Fibroblast of peridontal ligament (primary cell): Measurements from ENCODE around the gene ZBTB12.

Source experiments
- DNase-seq: peaks from one replicate; pipeline ENCODE4 v3.0.0-alpha.2; 2010; ENCODE audit errors: extremely low read depth

ZBTB12 gene

DNA sequence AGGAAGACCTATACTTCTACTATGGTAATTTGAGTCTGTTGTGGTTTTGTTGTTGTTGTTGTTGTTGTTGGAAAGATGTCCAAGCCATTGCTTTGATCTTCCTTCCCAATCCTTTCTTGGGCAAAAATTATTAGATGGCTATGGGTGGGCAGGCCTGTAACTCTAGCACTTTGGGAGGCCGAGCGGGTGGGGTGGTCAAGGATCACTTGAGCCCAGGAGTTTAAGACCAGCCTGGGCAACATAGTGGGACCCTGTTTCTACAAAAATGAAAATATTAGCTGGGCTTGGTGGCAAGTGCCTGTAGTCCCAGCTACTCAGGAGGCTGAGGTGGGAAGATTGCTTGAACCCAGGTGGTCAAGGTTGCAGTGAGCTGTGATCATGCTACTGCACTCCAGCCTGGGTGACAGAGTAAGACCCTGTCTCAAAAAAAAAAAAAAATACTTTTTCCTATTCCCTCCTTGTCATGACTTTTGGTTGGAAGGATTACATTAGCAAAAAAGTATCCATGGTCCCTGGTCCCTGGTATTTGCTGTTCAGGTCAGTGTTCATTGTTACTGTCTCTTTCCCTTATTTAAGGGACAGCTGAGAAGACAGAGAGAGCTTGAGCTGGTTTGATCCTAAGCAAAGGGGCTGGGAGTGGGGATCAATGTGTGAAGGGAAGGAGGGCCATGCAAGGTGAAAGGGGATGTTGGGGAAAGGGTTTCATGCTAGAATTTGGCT, 51.0 kb downstream of the ZBTB12 start:
- DNase-seq, result no peak
